Spleen (tissue), 11 donors: Measurements from ENCODE around the gene TSPAN10. TPM values are rescaled to one million over a fixed set of nuclear protein-coding genes. Genes with fewer than 3 reads are reported as not detected.
"Not testable (repeated sequence)": the region's sequence is repeated elsewhere in the genome, so short reads cannot be mapped to it uniquely, and the experiment has no call there.

Experiments
- DNase-seq: peaks from one replicate; pipeline ENCODE4 v3.0.0-alpha.2; 2020
- H3K27ac ChIP-seq, 8 donors: fragments of 200-600 bp; sonication (generic) in 7 of 8; 1 replicate in 4 of 8; 2 replicates in 4 of 8; pipeline versions ENCODE4 v1.5.0 to v1.8.0; 2016 to 2021; ENCODE audit warnings: inconsistent platforms in 4 of 8, mild to moderate bottlenecking in 4 of 8, moderate library complexity in 1 of 8
- H3K27me3 ChIP-seq, 7 donors: fragments of 200-600 bp; sonication (generic) in 6 of 7; replicated peaks in 1 of 7; 1 replicate in 4 of 7; 2 replicates in 3 of 7; pipeline versions ENCODE4 v1.5.0 to v1.8.0; 2016 to 2021; ENCODE audit warnings: inconsistent platforms in 3 of 7, mild to moderate bottlenecking in 1 of 7
- H3K36me3 ChIP-seq, 6 donors: fragments of 200-600 bp; sonication (generic) in 5 of 6; 1 replicate in 4 of 6; 2 replicates in 2 of 6; pipeline versions ENCODE4 v1.5.0 to v1.8.0; 2016 to 2021; ENCODE audit warnings: inconsistent platforms in 2 of 6
- H3K4me1 ChIP-seq, 6 donors: fragments of 200-600 bp; sonication (generic) in 5 of 6; 1 replicate in 3 of 6; 2 replicates in 3 of 6; pipeline versions ENCODE4 v1.5.0 to v1.8.0; 2016 to 2021; ENCODE audit warnings: inconsistent platforms in 3 of 6
- H3K4me3 ChIP-seq, 8 donors: fragments of 200-600 bp; sonication (generic) in 7 of 8; 1 replicate in 4 of 8; 2 replicates in 4 of 8; pipeline versions ENCODE4 v1.5.0 to v1.8.0; 2016 to 2021; ENCODE audit warnings: inconsistent platforms in 4 of 8, mild to moderate bottlenecking in 4 of 8, moderate library complexity in 2 of 8
- H3K9me3 ChIP-seq, 8 donors: fragments of 200-600 bp; sonication (generic) in 7 of 8; 1 replicate in 4 of 8; 2 replicates in 4 of 8; pipeline versions ENCODE4 v1.5.0 to v1.8.0; 2016 to 2021; ENCODE audit warnings: inconsistent platforms in 4 of 8
- POLR2A ChIP-seq, 3 donors: fragments of 450-650 bp; IDR thresholded peaks; one replicate each; pipeline ENCODE4 v1.5.1; 2017; ENCODE audit warnings: antibody characterized with exemption in 3 of 3, mild to moderate bottlenecking in 1 of 3
- POLR2AphosphoS5 ChIP-seq, 3 donors: sonication (generic); formaldehyde crosslinking; IDR thresholded peaks; one replicate each; pipeline ENCODE4 v1.5.1; 2017; ENCODE audit warnings: antibody characterized with exemption in 3 of 3
- WGBS, 5 donors: extraction: QIAGEN DNeasy Blood & Tissue Kit in 3 of 5; methylation state at CpG; one replicate each; pipeline versions ENCODE4 v1.1.5 to v1.1.7; 2013 to 2018; 5-methylcytosine and 5-hydroxymethylcytosine counted together
- intact Hi-C: fragments of 100-400 bp; cut with DNase I; formaldehyde crosslinking; loops from one replicate; pipeline ENCODE4 v1.15.0; 2023; ENCODE audit warnings: low total_unique reads
- polyA plus RNA-seq, 3 donors: library from polyadenylated mRNA; stranded (reverse); fragments of 200-250 nt; gene quantifications; one replicate each; pipeline ENCODE4 v1.2.1, GENCODE V29; 2013
- total RNA-seq, 7 donors: library from RNA; depleted of rRNA in 3 of 7; stranded (reverse); fragments of >200 nt in 3 of 7; fragmentation: NEBNext Ultra II Directional in 4 of 7; extraction: Animal tissue kit (Norgen Biotek cat#: 25700) in 4 of 7; gene quantifications; one replicate each; pipeline versions ENCODE4 v1.1.0 to v1.2.1, GENCODE V29; 2016 to 2021
- TF ChIP-seq, protein P1 (sequence below), 11 experiments: fragments of 200-600 bp in 7 of 11; fragments of 450-650 bp in 4 of 11; sonication (generic) in 4 of 11; IDR thresholded peaks in 8 of 11; conservative IDR thresholded peaks in 3 of 11; 1 replicate in 7 of 11; 2 replicates in 4 of 11; pipeline versions ENCODE4 v1.4.0 to v1.8.0; 2016 to 2021; ENCODE audit warnings: antibody characterized with exemption in 11 of 11, inconsistent platforms in 4 of 11, mild to moderate bottlenecking in 1 of 11
- donor health status: healthy with polysubstance abuse.
- donor health status: DM: no; HTN: no; CAD: no; lungs with moderate emphysema.
- donor health status: DM: no; HTN: no; CAD: no.
- donor health status: Bipolar disorder and iron deficiency.
- donor health status: healthy.
- donor health status: DM: no; HTN: no; CAD: no.
- donor health status: DM: yes; HTN: yes; CAD: no.

Gene TSPAN10
- total and polyA plus RNA-seq, 10 donors: 0.37 to 3.0 (median 1.1) TPM; not detected in 2

GRCh38 chr17:81612172-81612970, 24.6 kb upstream of the TSPAN10 start:
- 86 to 90% (median 90%) methylated on average over 16 of the region's 16 CpGs for WGBS, 5 donors
- intact Hi-C loops: no loop called here
- no peak for DNase-seq
- TF ChIP-seq, protein P1, sequence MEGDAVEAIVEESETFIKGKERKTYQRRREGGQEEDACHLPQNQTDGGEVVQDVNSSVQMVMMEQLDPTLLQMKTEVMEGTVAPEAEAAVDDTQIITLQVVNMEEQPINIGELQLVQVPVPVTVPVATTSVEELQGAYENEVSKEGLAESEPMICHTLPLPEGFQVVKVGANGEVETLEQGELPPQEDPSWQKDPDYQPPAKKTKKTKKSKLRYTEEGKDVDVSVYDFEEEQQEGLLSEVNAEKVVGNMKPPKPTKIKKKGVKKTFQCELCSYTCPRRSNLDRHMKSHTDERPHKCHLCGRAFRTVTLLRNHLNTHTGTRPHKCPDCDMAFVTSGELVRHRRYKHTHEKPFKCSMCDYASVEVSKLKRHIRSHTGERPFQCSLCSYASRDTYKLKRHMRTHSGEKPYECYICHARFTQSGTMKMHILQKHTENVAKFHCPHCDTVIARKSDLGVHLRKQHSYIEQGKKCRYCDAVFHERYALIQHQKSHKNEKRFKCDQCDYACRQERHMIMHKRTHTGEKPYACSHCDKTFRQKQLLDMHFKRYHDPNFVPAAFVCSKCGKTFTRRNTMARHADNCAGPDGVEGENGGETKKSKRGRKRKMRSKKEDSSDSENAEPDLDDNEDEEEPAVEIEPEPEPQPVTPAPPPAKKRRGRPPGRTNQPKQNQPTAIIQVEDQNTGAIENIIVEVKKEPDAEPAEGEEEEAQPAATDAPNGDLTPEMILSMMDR (IDR thresholded peaks at IDR 0.05 in 8 of 11, conservative IDR thresholded peaks at IDR 0.05 in 3 of 11): no peak
- TF ChIP-seq POLR2AphosphoS5 (IDR thresholded peaks at IDR 0.05) (no peak), POLR2A (IDR thresholded peaks at IDR 0.05) (no peak)
- Histone ChIP-seq H3K4me1 (peaks cover 4 to 58% (median 25%) of the 10 kb centered on the region in 6 donors), H3K4me3 (no peak overlapping the region), H3K9me3 (no peaks in the 10 kb centered on the region), H3K27ac (no peak overlapping the region), H3K36me3 (peaks cover 0 to 98% (median 69%) of the 10 kb centered on the region in 6 donors), H3K27me3 (no peaks in the 10 kb centered on the region)

- DNase-seq: no peak
- no peak overlapping the region for H3K4me3 ChIP-seq
- peak overlapping the region in 2 of 8 donors; percentile 58 to 60 for H3K27ac ChIP-seq
- no peak for TF ChIP-seq POLR2AphosphoS5 (IDR thresholded peaks at IDR 0.05)
- TF ChIP-seq, protein P1 (IDR thresholded peaks at IDR 0.05 in 8 of 11, conservative IDR thresholded peaks at IDR 0.05 in 3 of 11): no peak
- no peaks in the 10 kb centered on the region for H3K9me3 ChIP-seq
- H3K36me3 ChIP-seq: peaks cover 0 to 98% (median 54%) of the 10 kb centered on the region in 6 donors
- 85 to 96% (median 90%) methylated on average over 4 of the region's 4 CpGs for WGBS, 5 donors
- H3K4me1 ChIP-seq: peaks cover 4 to 42% (median 22%) of the 10 kb centered on the region in 6 donors
- intact Hi-C loops: no loop called here
- no peaks in the 10 kb centered on the region for H3K27me3 ChIP-seq
Measured at GRCh38 chr17:81615401-81615930, 21.5 kb upstream of the TSPAN10 start.

DNA sequence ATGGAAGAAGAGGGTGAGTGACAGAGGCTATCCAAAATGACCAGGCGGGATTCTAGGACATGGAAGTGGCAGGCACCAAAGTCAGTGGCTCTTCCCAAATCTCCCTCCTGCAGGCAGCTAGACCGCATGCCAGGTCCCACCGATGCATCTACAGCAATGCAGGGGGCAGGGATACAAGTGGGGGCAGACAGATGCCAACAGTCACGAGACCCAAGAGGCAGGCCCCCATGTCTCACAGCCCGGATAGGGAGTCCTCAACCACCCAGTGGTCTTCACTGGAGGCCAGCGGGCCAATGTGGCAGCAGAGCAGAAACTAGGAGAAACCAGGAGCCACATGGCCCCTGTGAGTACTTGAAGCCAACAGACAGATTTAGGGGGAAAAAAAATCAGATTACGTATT, 20.1 kb upstream of the TSPAN10 start:
- intact Hi-C loops: no loop called here
- 41 to 67% (median 64%) methylated on average over 6 to 7 of the region's 7 CpGs for WGBS, 5 donors
- Histone ChIP-seq H3K4me3 (no peak overlapping the region), H3K36me3 (peaks cover 0 to 100% (median 62%) of the 10 kb centered on the region in 6 donors), H3K27me3 (no peaks in the 10 kb centered on the region), H3K4me1 (peaks cover 8 to 55% (median 34%) of the 10 kb centered on the region in 6 donors), H3K9me3 (no peaks in the 10 kb centered on the region), H3K27ac (no peak overlapping the region)
- TF ChIP-seq, protein P1 (IDR thresholded peaks at IDR 0.05 in 8 of 11, conservative IDR thresholded peaks at IDR 0.05 in 3 of 11): no peak
- no peak for TF ChIP-seq POLR2AphosphoS5 (IDR thresholded peaks at IDR 0.05)
- TF ChIP-seq POLR2A (IDR thresholded peaks at IDR 0.05): no peak
- DNase-seq: no peak

DNA sequence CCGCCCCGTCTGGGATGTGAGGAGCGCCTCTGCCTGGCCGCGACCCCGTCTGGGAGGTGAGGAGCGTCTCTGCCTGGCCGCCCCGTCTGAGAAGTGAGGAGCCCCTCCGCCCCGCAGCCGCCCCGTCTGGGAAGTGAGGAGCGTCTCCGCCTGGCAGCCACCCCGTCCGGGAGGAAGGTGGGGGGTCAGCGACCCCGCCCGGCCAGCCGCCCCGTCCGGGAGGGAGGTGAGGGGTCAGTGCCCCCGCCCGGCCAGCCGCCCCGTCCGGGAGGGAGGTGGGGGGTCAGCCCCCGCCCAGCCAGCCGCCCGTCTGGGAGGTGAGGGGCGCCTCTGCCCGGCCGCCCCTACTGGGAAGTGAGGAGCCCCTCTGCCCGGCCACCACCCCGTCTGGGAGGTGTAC, 18.7 kb upstream of the TSPAN10 start:
- Histone ChIP-seq H3K36me3 (peaks cover 0 to 100% (median 55%) of the 10 kb centered on the region in 6 donors), H3K4me1 (peaks cover 12 to 65% (median 36%) of the 10 kb centered on the region in 6 donors), H3K27ac (peak overlapping the region in 1 of 8 donors; percentile 13)
- H3K9me3 ChIP-seq, H3K27me3 ChIP-seq, H3K4me3 ChIP-seq, intact Hi-C loops, DNase-seq: not testable (repeated sequence)
- 91 to 100% (median 94%) methylated on average over 7 to 29 of the region's 36 CpGs for WGBS, 5 donors
